GM12891 (cell line): ENCODE measurements around the gene NUDCD3.

Source experiments
- PAX5 ChIP-seq: IDR thresholded peaks from 2 replicates; pipeline ENCODE4 v1.6.1; 2011; ENCODE audit warnings: low read length, moderate library complexity, mild to moderate bottlenecking; ENCODE audit not compliant: insufficient read depth, severe bottlenecking
- POLR2AphosphoS5 ChIP-seq: IDR thresholded peaks from 2 replicates; pipeline ENCODE4 v1.6.1; 2011; ENCODE audit warnings: low read depth, low read length, control low read depth

GRCh38 chr7:44380189-44380830, 110.1 kb downstream of the NUDCD3 start:
- TF ChIP-seq PAX5 (no peak), POLR2AphosphoS5 (no peak)
